ENCODE measurements around the gene GFI1.
"Not testable (repeated sequence)": the region's sequence is repeated elsewhere in the genome, so short reads cannot be mapped to it uniquely, and the experiment has no call there.

Gene GFI1

DNA sequence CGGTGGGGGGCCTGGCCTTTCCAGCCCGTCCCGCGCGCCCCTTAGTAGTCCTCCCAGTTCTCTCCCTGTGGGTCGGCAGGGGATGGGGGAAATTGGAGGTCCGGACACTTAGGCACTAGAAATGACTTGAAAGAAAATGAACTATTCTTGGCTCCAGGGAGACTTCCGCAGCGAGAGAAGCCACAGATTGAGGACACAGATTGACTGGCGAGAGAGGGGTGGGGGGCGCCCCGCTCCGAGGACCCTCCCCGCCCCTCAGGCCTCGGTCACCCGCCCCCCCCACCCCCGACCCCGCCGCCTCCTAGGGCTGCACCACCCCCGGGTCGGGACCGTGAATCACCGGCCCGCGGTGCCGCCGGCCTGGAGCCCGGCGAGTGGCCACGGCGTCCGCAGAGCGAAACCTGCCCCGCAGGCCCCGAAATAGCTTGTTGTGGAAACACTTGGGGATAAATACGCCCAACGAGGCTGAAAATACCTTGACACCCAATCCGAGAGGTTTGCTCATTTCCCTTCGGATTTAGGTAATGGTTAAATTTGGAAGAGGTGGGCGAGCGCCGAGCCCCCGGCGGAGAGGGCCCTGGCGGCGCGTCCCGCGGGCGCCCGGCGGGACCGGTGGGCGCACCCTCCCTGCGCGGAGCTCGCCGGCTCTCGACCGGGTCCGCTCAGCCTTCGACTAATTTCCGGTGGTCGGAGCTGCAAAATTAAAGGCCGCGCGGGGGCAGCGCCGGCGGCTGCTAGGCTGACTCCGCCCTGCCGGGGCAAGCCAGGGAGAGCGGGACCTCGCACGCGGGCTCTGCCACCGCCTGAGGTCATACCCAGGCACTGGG, at the start of gene GFI1:
Gene GFI1, minus strand, starts transcription at position 675 of the 827 bp plus-strand sequence. CDS start 3,438 bp downstream, outside the sequence.
- peak within 1 kb of the TSS; percentile 90 for H3K4me3 Mint-ChIP-seq
- peak within 1 kb of the TSS; percentile 93 for H3K27ac Mint-ChIP-seq
- no peaks in the 10 kb centered on the region for H3K9me3 Mint-ChIP-seq
- peaks cover 51% of the 10 kb centered on the region for H3K36me3 Mint-ChIP-seq
- DNase-seq (ENCODE audit: low spot score in 2 of 2), result peak; percentile 70 to 91
- peaks cover 32% of the 10 kb centered on the region for H3K4me1 Mint-ChIP-seq
- ATAC-seq, result peak; percentile 72

DNA sequence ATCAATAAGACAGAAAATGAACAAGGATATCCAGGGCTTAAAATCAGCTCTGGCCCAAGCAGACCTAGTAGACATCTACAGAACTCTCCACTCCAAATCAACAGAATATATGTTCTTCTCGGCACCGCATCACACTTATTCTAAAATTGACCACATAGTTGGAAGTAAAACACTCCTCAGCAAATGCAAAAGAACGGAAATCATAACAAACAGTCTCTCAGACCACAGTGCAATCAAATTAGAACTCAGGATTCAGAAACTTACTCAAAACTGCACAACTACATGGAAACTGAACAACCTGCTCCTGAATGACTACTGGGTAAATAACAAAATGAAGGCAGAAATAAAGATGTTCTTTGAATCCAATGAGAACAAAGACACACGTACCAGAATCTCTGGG, 45.6 kb upstream of the GFI1 start:
- Mint-ChIP-seq H3K36me3 (peaks cover 41% of the 10 kb centered on the region), H3K27ac (peak overlapping the region; percentile 97), H3K4me3 (peak overlapping the region; percentile 65), H3K4me1 (peaks cover 54% of the 10 kb centered on the region)
- ATAC-seq; H3K9me3 Mint-ChIP-seq; DNase-seq (ENCODE audit: low spot score in 2 of 2): not testable (repeated sequence)

DNA sequence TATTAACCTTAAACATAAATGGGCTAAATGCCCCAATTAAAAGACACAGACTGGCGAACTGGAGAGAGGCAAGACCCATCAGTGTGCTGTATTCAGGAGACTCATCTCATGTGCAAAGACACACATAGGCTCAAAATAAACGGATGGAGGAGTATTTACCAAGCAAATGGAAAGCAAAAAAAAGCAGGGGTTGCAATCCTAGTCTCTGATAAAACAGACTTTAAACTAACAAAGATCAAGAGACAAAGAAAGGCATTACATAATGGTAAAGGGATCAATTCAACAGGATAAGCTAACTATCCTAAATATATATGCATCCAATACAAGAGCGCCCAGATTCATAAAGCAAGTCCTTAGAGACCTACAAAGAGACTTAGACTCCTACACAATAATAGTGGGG, 45.2 kb upstream of the GFI1 start:
- ATAC-seq; DNase-seq (ENCODE audit: low spot score in 2 of 2); H3K9me3 Mint-ChIP-seq: not testable (repeated sequence)
- Mint-ChIP-seq H3K27ac (peak overlapping the region; percentile 97), H3K36me3 (peaks cover 39% of the 10 kb centered on the region), H3K4me3 (peak overlapping the region; percentile 65), H3K4me1 (peaks cover 54% of the 10 kb centered on the region)

DNA sequence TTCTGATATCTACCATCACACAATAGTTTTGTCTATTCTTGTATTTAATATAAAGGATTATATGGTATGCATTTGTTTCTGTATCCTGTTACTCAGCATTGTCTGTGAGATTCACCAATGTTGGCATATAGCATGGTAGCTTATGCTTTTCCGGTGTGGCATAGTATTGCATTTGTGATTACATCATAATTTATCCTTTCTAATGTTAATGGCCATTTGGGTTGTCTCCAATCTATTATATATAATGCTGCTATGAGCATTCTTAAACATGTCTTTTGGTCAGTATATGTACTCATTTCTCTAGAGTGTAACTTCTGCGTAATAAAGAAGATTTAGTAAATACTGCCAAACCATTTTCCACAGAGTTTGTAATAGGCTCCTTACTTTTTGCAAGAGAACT, 40.9 kb upstream of the GFI1 start:
- peaks cover 2% of the 10 kb centered on the region for H3K9me3 Mint-ChIP-seq
- H3K4me1 Mint-ChIP-seq, result peaks cover 25% of the 10 kb centered on the region
- DNase-seq (ENCODE audit: low spot score in 2 of 2) (no peak), ATAC-seq (no peak)
- H3K27ac Mint-ChIP-seq, result no peak overlapping the region
- no peak overlapping the region for H3K4me3 Mint-ChIP-seq
- H3K36me3 Mint-ChIP-seq, result peaks cover 30% of the 10 kb centered on the region

DNA sequence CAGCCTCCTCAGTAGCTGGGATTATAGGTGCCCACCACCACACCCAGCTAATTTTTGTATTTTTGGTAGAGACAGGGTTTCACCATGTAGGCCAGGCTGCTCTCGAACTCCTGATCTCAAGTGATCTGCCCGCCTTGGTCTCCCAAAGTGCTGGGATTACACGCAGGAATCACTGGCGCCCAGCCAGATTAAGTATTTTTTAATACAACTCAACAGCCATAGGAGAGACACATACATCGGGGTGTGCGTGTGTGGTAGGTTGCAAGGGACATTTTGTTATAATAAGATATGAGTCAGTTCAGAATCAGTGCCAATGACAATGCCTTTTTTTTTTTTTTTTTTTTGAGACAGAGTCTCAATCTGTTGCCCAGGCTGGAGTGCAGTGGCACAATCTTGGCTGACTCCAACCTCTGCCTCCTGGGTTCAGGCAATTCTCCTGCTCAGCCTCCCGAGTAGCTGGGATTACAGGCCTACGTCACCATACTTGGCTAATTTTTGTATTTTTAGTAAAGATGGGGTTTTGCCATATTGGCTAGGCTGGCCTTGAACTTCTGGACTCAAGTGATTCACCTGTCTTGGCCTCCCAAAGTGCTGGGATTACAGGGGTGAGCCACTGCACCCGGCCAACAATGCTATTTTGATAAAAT, 38.3 kb upstream of the GFI1 start:
- not testable (repeated sequence) for DNase-seq (ENCODE audit: low spot score in 2 of 2); ATAC-seq; H3K4me1 Mint-ChIP-seq; H3K4me3 Mint-ChIP-seq; H3K9me3 Mint-ChIP-seq; H3K27ac Mint-ChIP-seq
- H3K36me3 Mint-ChIP-seq, result peaks cover 30% of the 10 kb centered on the region

DNA sequence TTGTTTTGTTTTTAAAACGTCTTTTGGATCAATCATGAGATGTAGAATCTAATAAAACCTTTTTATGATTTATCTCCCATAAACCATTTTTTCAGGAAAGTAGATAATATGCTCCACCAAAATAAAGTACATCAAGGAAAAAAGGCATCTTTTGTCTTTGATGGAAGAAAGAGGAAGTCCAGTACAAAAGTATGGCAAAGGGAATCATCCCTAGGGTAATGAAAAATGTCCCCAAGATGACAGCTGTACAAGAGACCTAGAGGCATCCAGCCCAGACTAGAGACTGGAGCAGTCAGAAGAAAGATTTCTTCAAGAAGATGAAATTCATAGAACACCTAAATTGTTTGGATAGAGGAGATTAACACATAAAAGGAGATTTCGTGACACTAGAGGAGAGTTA, 32.3 kb upstream of the GFI1 start:
- Mint-ChIP-seq H3K36me3 (peaks cover 61% of the 10 kb centered on the region), H3K9me3 (no peaks in the 10 kb centered on the region), H3K4me3 (no peak overlapping the region), H3K27ac (no peak overlapping the region), H3K4me1 (peaks cover 8% of the 10 kb centered on the region)
- ATAC-seq (no peak), DNase-seq (ENCODE audit: low spot score in 2 of 2) (no peak)

DNA sequence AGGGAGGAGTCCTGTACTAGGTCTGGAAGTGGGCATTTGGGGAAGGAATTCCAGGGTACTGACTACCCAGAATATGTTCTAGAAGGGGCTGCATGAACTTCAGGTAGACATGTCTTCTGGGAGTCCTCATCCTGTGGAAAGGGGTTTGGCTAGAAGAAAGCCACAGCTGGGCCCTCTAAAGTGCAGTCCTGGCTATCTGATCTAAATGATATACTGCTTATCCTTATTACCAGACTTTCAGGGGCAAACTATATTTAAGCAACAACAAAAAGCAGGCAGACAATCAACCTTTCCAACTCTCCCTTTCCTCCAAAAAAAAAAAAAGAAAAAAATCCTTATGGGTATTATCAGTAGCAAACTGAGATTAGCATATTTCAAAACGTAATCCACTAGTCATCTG, 29.8 kb upstream of the GFI1 start:
- DNase-seq (ENCODE audit: low spot score in 2 of 2) (no peak), ATAC-seq (no peak)
- peaks cover 8% of the 10 kb centered on the region for H3K4me1 Mint-ChIP-seq
- no peak overlapping the region for H3K4me3 Mint-ChIP-seq
- H3K36me3 Mint-ChIP-seq, result peaks cover 77% of the 10 kb centered on the region
- no peaks in the 10 kb centered on the region for H3K9me3 Mint-ChIP-seq
- no peak overlapping the region for H3K27ac Mint-ChIP-seq

DNA sequence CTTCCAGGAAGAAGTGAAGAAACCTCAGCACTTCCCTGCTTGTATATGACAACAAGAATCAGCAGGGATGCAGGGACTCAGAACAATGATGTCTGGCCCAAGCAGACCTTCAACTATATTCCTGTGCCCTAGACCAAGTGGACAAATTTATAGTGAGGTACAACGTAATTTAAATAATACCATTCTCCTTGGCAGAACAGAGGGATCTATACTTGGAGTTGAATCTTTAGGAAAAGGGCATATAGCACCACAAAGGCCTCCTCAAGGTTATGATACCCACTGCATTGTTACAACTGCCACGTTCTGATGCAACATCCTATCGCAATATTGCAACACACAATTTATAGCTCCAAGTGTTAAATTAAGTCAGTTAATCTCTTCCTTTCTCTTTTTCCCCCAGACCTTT, 29.1 kb upstream of the GFI1 start:
- ATAC-seq, result no peak
- Mint-ChIP-seq H3K9me3 (no peaks in the 10 kb centered on the region), H3K27ac (no peak overlapping the region), H3K36me3 (peaks cover 79% of the 10 kb centered on the region), H3K4me3 (no peak overlapping the region), H3K4me1 (peaks cover 8% of the 10 kb centered on the region)
- no peak for DNase-seq (ENCODE audit: low spot score in 2 of 2)

DNA sequence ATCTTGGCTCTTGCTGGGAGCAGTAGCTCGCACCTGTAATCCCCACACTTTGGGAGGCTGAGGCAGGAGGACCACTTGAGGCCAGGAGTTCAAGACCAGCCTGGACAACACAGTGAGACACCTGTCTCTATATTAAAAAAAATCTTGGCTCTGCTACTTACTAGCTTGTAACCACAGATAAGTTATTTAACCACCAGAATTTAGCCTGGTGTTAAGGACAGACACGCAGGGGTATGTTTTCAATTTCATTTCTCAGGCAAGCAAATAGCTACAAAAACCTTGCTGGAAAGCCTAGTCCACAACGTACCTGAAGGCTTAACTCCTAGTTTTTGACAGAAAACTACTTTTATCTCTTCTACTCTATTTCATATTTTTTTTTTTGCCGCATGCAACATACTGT, 24.8 kb upstream of the GFI1 start:
- no peak for DNase-seq (ENCODE audit: low spot score in 2 of 2)
- ATAC-seq, result no peak
- Mint-ChIP-seq H3K9me3 (no peaks in the 10 kb centered on the region), H3K27ac (no peak overlapping the region), H3K4me3 (no peak overlapping the region), H3K36me3 (peaks cover 52% of the 10 kb centered on the region), H3K4me1 (peaks cover 8% of the 10 kb centered on the region)

DNA sequence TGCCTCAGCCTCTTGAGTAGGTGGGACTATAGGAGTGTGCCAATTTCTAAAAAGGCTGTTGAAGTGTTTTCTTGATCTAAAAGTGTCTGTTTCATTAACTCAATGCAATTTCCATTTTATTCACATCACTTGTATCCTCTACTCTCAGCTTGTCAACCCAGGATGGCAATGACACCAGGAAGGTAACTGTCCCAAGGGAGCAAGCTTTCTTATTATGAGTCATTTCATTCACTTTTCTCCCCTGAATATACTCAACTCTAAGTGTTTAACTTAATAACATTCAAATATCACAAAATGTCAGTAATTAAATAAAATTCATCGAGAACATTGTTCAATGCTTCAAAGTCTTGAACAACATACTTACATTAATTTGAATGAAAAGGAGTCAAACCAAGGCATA, 22.9 kb upstream of the GFI1 start:
- Mint-ChIP-seq H3K27ac (no peak overlapping the region), H3K36me3 (peaks cover 38% of the 10 kb centered on the region), H3K4me1 (peaks cover 6% of the 10 kb centered on the region), H3K4me3 (no peak overlapping the region), H3K9me3 (no peaks in the 10 kb centered on the region)
- DNase-seq (ENCODE audit: low spot score in 2 of 2) (no peak), ATAC-seq (no peak)

DNA sequence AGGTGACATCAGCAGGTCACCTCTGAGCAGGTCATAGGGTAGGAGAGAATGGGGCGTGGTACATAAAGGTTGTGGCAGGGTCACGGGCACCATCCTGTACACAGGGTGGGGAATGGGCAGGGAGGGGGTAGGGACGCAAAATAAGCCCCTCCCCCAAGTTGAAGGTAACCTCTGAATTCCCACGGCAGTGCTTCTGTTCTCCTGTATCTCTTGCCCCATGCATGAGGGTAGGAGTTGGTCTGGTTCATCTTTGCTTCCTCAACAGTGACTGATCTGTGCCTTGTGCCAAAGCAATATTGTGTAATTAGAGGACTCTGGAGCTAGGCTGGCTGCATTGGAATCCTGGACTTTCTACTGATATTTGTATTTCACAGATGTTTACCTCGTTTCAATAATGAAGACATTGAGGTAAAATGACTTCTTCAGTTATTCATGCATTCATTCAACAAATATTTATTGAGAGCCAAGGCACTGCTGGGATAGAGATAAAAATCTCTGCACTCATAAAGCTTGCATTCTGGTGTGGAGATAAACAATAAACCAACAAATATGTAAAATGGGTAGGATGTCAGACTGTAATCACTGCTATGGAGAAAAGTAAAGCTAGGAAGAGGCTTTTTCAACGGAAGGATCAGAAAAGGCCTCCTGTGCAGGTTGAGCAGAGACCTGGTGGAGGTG, 18.4 kb upstream of the GFI1 start:
- ATAC-seq (no peak), DNase-seq (ENCODE audit: low spot score in 2 of 2) (no peak)
- Mint-ChIP-seq H3K27ac (no peak overlapping the region), H3K4me1 (peaks cover 32% of the 10 kb centered on the region), H3K36me3 (peaks cover 9% of the 10 kb centered on the region), H3K9me3 (no peaks in the 10 kb centered on the region), H3K4me3 (no peak overlapping the region)

DNA sequence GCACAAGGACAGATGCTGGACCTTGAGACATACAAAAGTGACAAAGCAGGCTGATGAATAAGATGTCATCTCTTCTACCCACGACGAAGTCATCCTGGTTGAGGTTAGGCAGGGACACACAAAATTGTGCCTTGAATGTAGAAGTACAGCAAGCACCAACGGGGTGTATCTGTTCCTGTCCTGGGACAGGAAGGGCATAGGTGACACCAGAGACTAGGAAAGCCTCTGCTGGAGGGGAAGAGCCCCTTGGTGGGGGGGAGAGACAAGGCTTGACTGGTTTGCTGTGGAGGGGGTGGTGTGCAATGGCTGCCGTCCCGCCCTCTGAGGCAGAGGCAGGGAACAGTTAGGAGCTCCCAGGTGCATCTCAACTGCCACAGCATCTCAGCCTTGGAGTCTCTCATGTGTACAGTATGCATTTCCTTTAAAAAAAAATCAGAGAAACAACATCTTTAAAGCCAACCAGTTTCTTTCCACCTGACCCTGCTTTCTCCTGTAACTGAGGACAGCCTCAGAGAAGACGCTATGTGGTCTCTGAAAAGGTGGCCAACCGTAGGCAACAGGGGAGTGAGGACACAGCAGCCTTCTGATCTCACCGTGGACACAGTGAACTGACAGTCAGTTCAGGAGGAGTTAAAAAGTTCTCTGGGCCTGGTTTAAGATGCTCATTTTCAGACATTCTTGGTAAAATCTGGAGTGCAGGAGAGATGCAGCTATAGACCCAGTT, 17.7 kb upstream of the GFI1 start:
- H3K4me1 Mint-ChIP-seq, result peaks cover 32% of the 10 kb centered on the region
- DNase-seq (ENCODE audit: low spot score in 2 of 2) (no peak), ATAC-seq (peak; percentile 68)
- no peak overlapping the region for H3K4me3 Mint-ChIP-seq
- no peaks in the 10 kb centered on the region for H3K9me3 Mint-ChIP-seq
- H3K27ac Mint-ChIP-seq, result no peak overlapping the region
- peaks cover 9% of the 10 kb centered on the region for H3K36me3 Mint-ChIP-seq

DNA sequence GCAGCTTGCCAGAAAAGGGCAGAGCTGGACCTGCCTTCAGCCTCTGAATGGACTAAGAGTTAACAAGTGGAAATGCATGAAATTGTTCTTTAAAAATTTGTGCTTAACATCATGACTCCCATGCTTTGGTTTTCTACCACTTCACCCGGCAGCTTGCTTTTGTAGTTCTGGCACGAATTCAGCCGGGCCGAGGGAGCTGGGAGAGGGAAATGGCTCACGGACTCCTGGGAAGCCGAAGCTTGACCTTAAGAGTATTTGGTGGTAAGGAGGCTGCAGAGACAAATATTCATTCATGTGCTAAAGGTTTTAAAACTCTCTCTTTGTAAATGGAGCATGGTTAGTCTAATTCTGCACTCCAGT, 17.2 kb upstream of the GFI1 start:
- Mint-ChIP-seq H3K4me1 (peaks cover 32% of the 10 kb centered on the region), H3K4me3 (no peak overlapping the region), H3K9me3 (no peaks in the 10 kb centered on the region), H3K27ac (no peak overlapping the region), H3K36me3 (peaks cover 9% of the 10 kb centered on the region)
- ATAC-seq (no peak), DNase-seq (ENCODE audit: low spot score in 2 of 2) (no peak)

DNA sequence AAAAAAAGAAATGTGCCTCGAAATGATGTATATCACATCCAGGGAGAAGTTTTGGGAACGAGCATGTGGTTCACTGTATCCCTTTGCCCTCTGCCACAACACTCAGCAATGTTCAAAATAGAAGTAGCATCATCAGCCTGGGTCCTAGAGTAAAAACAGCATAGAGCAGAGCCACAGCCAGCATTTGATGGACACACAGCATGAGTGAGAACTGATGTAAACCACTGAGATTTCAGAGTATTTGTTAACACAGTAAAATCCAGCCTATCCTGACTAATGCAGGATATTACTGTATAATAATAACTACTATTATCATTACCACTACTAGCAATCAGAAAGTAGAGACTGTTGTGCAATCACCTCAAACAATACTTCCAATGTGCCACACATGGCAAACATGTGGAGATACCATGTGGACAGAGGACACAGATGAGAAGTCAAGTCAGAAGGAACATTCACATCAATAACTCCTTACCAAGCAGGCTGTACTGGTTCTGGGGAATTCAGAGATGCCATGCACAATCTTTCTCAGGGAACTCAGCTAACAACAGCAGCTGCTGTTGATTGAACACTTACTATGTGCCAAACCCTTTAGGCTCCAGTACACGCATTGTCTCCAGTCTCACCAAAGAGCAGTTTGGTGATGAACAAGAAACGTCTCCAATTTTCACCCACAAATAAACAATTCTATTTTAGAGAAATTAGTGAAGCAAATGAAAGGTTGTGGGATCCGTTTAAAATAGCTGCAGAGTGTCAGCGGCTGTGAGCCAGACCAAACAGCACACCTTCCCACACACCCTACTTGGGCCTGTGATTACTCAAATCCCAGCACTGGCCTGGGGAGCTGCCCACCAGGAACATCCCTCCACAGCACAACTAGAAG, 16.6 kb upstream of the GFI1 start:
- H3K9me3 Mint-ChIP-seq, result no peaks in the 10 kb centered on the region
- ATAC-seq (peak; percentile 22), DNase-seq (ENCODE audit: low spot score in 2 of 2) (no peak)
- no peak overlapping the region for H3K27ac Mint-ChIP-seq
- peaks cover 32% of the 10 kb centered on the region for H3K4me1 Mint-ChIP-seq
- no peak overlapping the region for H3K4me3 Mint-ChIP-seq
- peaks cover 8% of the 10 kb centered on the region for H3K36me3 Mint-ChIP-seq

Measured in stimulated activated effector memory CD8-positive, alpha-beta T cell treated with anti-CD3 and anti-CD28 coated beads, Interleukin-12 subunit alpha, Interleukin-12 subunit beta, amount 100 ng/mL, for 72 hours (primary cell).